ENCODE results near the gene KCNH8.

The KCNH8 gene

GRCh38 chr3:19365471-19365870, 217.2 kb downstream of the KCNH8 start:
- no peaks in the 10 kb centered on the region for H3K27me3 Mint-ChIP-seq
- H3K4me3 Mint-ChIP-seq, result no peak overlapping the region
- H3K4me1 Mint-ChIP-seq (ENCODE audit: low read depth in 2 of 2), result no peaks in the 10 kb centered on the region
- H3K27ac Mint-ChIP-seq, result no peak overlapping the region
- ATAC-seq (replicated peaks) (no peak), DNase-seq (no peak)
- peaks cover 4 to 12% of the 10 kb centered on the region in 2 donors for H3K9me3 Mint-ChIP-seq
- no peaks in the 10 kb centered on the region for H3K36me3 Mint-ChIP-seq (ENCODE audit: insufficient read depth)

DNA sequence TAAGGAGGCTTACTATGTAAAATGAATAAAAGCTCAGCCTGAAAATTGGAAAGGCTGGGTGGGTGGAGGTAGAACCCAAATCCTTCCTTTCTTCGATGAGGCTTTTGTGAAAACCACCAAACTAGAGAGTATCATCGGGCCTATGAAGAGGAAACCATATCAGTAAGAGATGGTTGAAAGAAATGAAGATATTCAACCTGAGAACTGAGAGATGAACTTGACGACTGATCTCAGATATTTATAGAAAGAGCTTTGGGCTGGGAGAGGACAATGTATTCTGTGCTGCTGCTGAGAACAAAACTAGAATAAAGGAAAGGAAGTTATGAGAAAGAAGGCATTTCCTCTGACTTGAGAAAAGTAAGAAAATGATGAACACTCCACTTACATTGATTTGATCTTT, 236.6 kb downstream of the KCNH8 start:
- no peak for DNase-seq
- H3K27me3 Mint-ChIP-seq, result no peaks in the 10 kb centered on the region
- H3K4me1 Mint-ChIP-seq (ENCODE audit: low read depth in 2 of 2), result no peaks in the 10 kb centered on the region
- H3K4me3 Mint-ChIP-seq, result no peak overlapping the region
- H3K36me3 Mint-ChIP-seq (ENCODE audit: insufficient read depth), result no peaks in the 10 kb centered on the region
- ATAC-seq (replicated peaks), result no peak
- no peak overlapping the region for H3K27ac Mint-ChIP-seq
- peaks cover 0 to 2% of the 10 kb centered on the region in 2 donors for H3K9me3 Mint-ChIP-seq

- Mint-ChIP-seq H3K36me3 (ENCODE audit: insufficient read depth) (no peaks in the 10 kb centered on the region), H3K27ac (no peak overlapping the region), H3K27me3 (no peaks in the 10 kb centered on the region), H3K9me3 (peaks cover 4 to 14% of the 10 kb centered on the region in 2 donors), H3K4me1 (ENCODE audit: low read depth in 2 of 2) (no peaks in the 10 kb centered on the region), H3K4me3 (no peak overlapping the region)
- DNase-seq (no peak), ATAC-seq (replicated peaks) (no peak)
Measured at GRCh38 chr3:19392150-19392549, 243.8 kb downstream of the KCNH8 start.

GRCh38 chr3:19394946-19395345, 246.6 kb downstream of the KCNH8 start:
- ATAC-seq (replicated peaks) (no peak), DNase-seq (no peak)
- peaks cover 7 to 13% of the 10 kb centered on the region in 2 donors for H3K9me3 Mint-ChIP-seq
- H3K4me1 Mint-ChIP-seq (ENCODE audit: low read depth in 2 of 2), result no peaks in the 10 kb centered on the region
- no peaks in the 10 kb centered on the region for H3K36me3 Mint-ChIP-seq (ENCODE audit: insufficient read depth)
- H3K27ac Mint-ChIP-seq, result no peak overlapping the region
- H3K27me3 Mint-ChIP-seq, result no peaks in the 10 kb centered on the region
- no peak overlapping the region for H3K4me3 Mint-ChIP-seq

GRCh38 chr3:19396726-19397125, 248.4 kb downstream of the KCNH8 start:
- DNase-seq (no peak), ATAC-seq (replicated peaks) (no peak)
- Mint-ChIP-seq H3K4me1 (ENCODE audit: low read depth in 2 of 2) (no peaks in the 10 kb centered on the region), H3K27me3 (no peaks in the 10 kb centered on the region), H3K4me3 (no peak overlapping the region), H3K27ac (no peak overlapping the region), H3K36me3 (ENCODE audit: insufficient read depth) (no peaks in the 10 kb centered on the region), H3K9me3 (peaks cover 6 to 7% of the 10 kb centered on the region in 2 donors)

DNA sequence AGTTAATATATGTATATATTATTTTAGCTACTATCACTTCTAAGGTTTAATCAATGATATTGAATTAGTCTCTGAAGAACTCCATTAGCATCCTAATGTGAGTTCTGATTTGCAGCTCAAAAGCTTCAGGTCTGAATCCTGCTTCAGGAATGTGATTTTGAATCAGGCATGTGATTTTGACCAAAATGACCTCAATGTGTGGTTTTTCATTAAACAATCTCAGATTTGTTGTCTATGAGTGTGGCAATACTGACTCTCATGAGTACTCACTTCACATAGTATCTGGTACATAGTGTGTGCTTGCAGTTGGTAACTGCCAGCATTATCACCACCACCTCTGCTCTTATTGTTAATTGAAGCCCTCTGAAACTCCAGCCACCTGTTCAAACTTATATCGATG, 251.0 kb downstream of the KCNH8 start:
- no peaks in the 10 kb centered on the region for H3K4me1 Mint-ChIP-seq (ENCODE audit: low read depth in 2 of 2)
- no peak overlapping the region for H3K4me3 Mint-ChIP-seq
- no peak for ATAC-seq (replicated peaks)
- H3K9me3 Mint-ChIP-seq, result peaks cover 2 to 4% of the 10 kb centered on the region in 2 donors
- no peak for DNase-seq
- H3K36me3 Mint-ChIP-seq (ENCODE audit: insufficient read depth), result no peaks in the 10 kb centered on the region
- H3K27me3 Mint-ChIP-seq, result no peaks in the 10 kb centered on the region
- H3K27ac Mint-ChIP-seq, result no peak overlapping the region

GRCh38 chr3:19399836-19400235, 251.5 kb downstream of the KCNH8 start:
- Mint-ChIP-seq H3K4me3 (no peak overlapping the region), H3K9me3 (peaks cover 0 to 4% of the 10 kb centered on the region in 2 donors), H3K36me3 (ENCODE audit: insufficient read depth) (no peaks in the 10 kb centered on the region), H3K27ac (no peak overlapping the region), H3K27me3 (no peaks in the 10 kb centered on the region), H3K4me1 (ENCODE audit: low read depth in 2 of 2) (no peaks in the 10 kb centered on the region)
- no peak for DNase-seq
- ATAC-seq (replicated peaks), result no peak

DNA sequence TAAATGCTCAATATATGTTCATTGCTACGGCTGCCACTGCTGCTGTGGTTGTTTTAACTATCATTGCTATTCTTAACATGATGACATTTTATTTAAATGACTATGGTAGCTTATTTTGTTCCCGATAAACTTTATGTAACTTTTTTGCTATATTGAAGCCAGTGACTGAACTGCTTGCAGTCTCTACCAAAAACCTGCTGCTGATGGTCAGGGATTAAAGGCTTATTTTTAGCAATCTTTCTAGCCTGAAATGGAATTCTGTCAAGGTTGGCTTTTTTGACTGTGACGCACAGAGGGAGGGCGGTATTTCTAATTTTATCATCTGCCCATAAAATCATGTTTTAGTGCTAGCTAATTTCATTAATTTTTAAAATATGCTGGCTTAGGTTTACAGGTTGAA, 271.8 kb downstream of the KCNH8 start:
- H3K27me3 Mint-ChIP-seq, result no peaks in the 10 kb centered on the region
- H3K27ac Mint-ChIP-seq, result no peak overlapping the region
- peaks cover 2 to 4% of the 10 kb centered on the region in 2 donors for H3K9me3 Mint-ChIP-seq
- no peak for ATAC-seq (replicated peaks)
- no peaks in the 10 kb centered on the region for H3K4me1 Mint-ChIP-seq (ENCODE audit: low read depth in 2 of 2)
- no peak overlapping the region for H3K4me3 Mint-ChIP-seq
- H3K36me3 Mint-ChIP-seq (ENCODE audit: insufficient read depth), result no peaks in the 10 kb centered on the region
- no peak for DNase-seq

GRCh38 chr3:19425825-19426224, 277.5 kb downstream of the KCNH8 start:
- H3K27ac Mint-ChIP-seq, result no peak overlapping the region

GRCh38 chr3:19427422-19428149, 279.3 kb downstream of the KCNH8 start:
- DNase-seq, result no peak
- H3K27me3 Mint-ChIP-seq, result no peaks in the 10 kb centered on the region
- ATAC-seq (replicated peaks), result no peak
- H3K27ac Mint-ChIP-seq, result no peak overlapping the region
- H3K4me3 Mint-ChIP-seq, result no peak overlapping the region
- no peaks in the 10 kb centered on the region for H3K4me1 Mint-ChIP-seq (ENCODE audit: low read depth in 2 of 2)
- H3K9me3 Mint-ChIP-seq, result peaks cover 8 to 16% of the 10 kb centered on the region in 2 donors
- no peaks in the 10 kb centered on the region for H3K36me3 Mint-ChIP-seq (ENCODE audit: insufficient read depth)

More at GRCh38 chr3:19425825-19426224, 277.5 kb downstream of the KCNH8 start:
- no peak for DNase-seq
- Mint-ChIP-seq H3K36me3 (ENCODE audit: insufficient read depth) (no peaks in the 10 kb centered on the region), H3K27me3 (no peaks in the 10 kb centered on the region), H3K4me1 (ENCODE audit: low read depth in 2 of 2) (no peaks in the 10 kb centered on the region), H3K4me3 (no peak overlapping the region), H3K9me3 (peaks cover 8 to 16% of the 10 kb centered on the region in 2 donors)
- no peak for ATAC-seq (replicated peaks)

DNA sequence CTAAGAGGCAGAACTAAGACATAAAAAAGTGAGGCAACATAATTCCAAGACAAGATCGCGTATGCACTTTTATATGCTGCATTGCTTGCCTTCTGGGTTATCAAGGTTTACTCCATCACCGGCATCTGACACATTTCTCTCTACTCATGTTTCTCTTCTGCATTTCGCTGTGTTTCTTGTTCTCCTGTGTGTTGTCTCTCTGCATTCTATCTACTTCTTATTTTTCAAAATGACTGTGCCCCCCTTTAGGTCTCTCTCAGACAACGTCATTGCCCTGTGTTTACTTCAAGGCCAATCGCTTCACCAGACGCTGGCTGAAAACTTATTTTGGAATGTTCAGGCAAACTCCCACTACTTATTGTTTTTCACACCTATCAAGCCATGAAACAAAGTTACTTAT, 280.4 kb downstream of the KCNH8 start:
- DNase-seq, result no peak
- Mint-ChIP-seq H3K27me3 (no peaks in the 10 kb centered on the region), H3K36me3 (ENCODE audit: insufficient read depth) (no peaks in the 10 kb centered on the region), H3K4me3 (no peak overlapping the region), H3K27ac (no peak overlapping the region), H3K9me3 (peaks cover 8 to 16% of the 10 kb centered on the region in 2 donors), H3K4me1 (ENCODE audit: low read depth in 2 of 2) (no peaks in the 10 kb centered on the region)
- ATAC-seq (replicated peaks), result no peak

DNA sequence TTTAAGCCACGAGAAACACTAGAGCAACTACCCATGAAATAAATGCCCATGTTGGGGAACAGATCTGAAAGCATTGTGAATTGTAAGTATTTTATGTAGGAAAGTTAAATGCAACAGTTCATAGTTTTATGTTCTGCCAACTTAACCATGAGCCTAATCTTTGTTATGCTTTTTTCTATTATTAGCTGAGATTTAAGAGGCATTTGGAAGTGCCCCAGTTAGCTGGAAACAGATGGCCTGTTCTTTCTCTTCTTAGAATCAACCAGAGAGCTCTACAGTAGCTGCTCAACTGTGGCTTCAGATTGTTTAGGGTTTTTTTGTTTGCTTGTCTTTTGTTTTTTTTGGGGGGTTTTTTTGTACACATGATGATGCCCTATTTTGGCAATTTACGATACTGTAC, 284.4 kb downstream of the KCNH8 start:
- H3K27ac Mint-ChIP-seq, result no peak overlapping the region

DNA sequence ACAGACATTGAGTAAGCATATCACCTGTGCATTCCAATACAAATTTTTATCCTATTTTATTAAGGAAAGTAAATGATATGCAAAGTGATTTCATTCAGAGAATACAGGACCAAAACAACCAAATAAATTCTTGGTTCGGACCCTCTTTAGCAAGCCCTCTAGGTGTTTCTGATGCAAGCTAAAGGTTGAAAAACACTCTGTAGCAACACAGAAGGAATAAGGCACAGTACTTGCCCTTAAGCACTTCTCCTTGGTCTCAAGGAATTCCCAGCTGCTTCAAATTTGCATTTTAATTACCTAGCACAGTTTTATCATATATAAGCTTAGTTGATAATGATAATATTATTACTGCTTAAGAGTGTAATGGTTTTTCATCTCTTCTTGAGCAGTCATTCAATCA, 288.4 kb downstream of the KCNH8 start:
- DNase-seq (no peak), ATAC-seq (replicated peaks) (no peak)
- no peak overlapping the region for H3K27ac Mint-ChIP-seq
- no peak overlapping the region for H3K4me3 Mint-ChIP-seq
- H3K27me3 Mint-ChIP-seq, result no peaks in the 10 kb centered on the region
- H3K9me3 Mint-ChIP-seq, result peaks cover 0 to 2% of the 10 kb centered on the region in 2 donors
- H3K36me3 Mint-ChIP-seq (ENCODE audit: insufficient read depth), result no peaks in the 10 kb centered on the region
- H3K4me1 Mint-ChIP-seq (ENCODE audit: low read depth in 2 of 2), result no peaks in the 10 kb centered on the region

More for the DNA sequence above, 284.4 kb downstream of the KCNH8 start:
- no peak for DNase-seq
- Mint-ChIP-seq H3K4me1 (ENCODE audit: low read depth in 2 of 2) (no peaks in the 10 kb centered on the region), H3K4me3 (no peak overlapping the region), H3K36me3 (ENCODE audit: insufficient read depth) (no peaks in the 10 kb centered on the region), H3K27me3 (no peaks in the 10 kb centered on the region), H3K9me3 (peaks cover 5% of the 10 kb centered on the region in 2 donors)
- ATAC-seq (replicated peaks), result no peak

DNA sequence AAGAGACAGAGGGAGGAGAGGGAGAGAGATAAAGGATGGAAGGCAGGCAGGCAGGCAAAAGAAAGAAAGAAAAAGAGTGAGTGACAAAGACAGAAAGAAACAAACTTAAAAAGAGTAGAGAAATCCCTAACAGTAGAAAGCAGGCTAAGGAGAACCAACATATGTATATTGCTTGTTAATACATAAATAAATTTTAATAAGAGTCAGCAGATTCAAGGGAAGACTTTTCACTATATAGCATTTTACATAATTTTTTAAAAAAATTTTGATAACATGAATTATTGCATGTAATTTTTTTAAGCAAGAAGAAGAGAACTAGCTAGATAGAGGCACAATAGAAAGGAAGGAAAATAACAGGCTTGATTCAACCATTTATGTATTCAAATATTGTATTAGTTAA, 291.6 kb downstream of the KCNH8 start:
- no peak for DNase-seq
- Mint-ChIP-seq H3K9me3 (peaks cover 0 to 2% of the 10 kb centered on the region in 2 donors), H3K4me1 (ENCODE audit: low read depth in 2 of 2) (no peaks in the 10 kb centered on the region), H3K27ac (no peak overlapping the region), H3K27me3 (no peaks in the 10 kb centered on the region), H3K36me3 (ENCODE audit: insufficient read depth) (no peaks in the 10 kb centered on the region), H3K4me3 (no peak overlapping the region)
- no peak for ATAC-seq (replicated peaks)
